ENCODE measurements around the gene GABRA6.

GABRA6 gene

GRCh38 chr5:161697001-161697400 is 11.5 kb downstream of the GABRA6 start:
- TF ChIP-seq EZH2phosphoT487 (IDR thresholded peaks at IDR 0.05; ENCODE audit: low read length) (no peak), CTCF (IDR thresholded peaks at IDR 0.05; ENCODE audit: low read length) (no peak), EZH2 (optimal IDR thresholded peaks at IDR 0.05; ENCODE audit: low read depth, low read length) (no peak)
- H3K4me2 ChIP-seq (ENCODE audit: low read depth, low read length), result no peak overlapping the region

GRCh38 chr5:161700065-161700464 is 14.5 kb downstream of the GABRA6 start:
- TF ChIP-seq EZH2 (optimal IDR thresholded peaks at IDR 0.05; ENCODE audit: low read depth, low read length) (no peak), EZH2phosphoT487 (IDR thresholded peaks at IDR 0.05; ENCODE audit: low read length) (no peak), CTCF (IDR thresholded peaks at IDR 0.05; ENCODE audit: low read length) (no peak)
- H3K4me2 ChIP-seq (ENCODE audit: low read depth, low read length), result no peak overlapping the region

More at GRCh38 chr5:161697001-161697400, 11.5 kb downstream of the GABRA6 start:
- Histone ChIP-seq H2AFZ (ENCODE audit: low read length) (no peak overlapping the region), H3K27ac (ENCODE audit: low read length) (no peak overlapping the region), H3K4me3 (ENCODE audit: low read length) (no peak overlapping the region), H4K20me1 (ENCODE audit: insufficient read depth, low read length) (no peaks in the 10 kb centered on the region), H3F3A (ENCODE audit: insufficient read depth, low read length) (no peaks in the 10 kb centered on the region), H3K9ac (ENCODE audit: low read length) (no peak overlapping the region), H3K9me3 (replicated peaks; ENCODE audit: insufficient read depth, low read length) (no peaks in the 10 kb centered on the region), H3K27me3 (replicated peaks; ENCODE audit: insufficient read depth, low read length) (no peaks in the 10 kb centered on the region), H3K9me2 (replicated peaks; ENCODE audit: insufficient read depth, low read length) (no peaks in the 10 kb centered on the region), H3K4me1 (ENCODE audit: low read length) (no peaks in the 10 kb centered on the region), H3K36me3 (replicated peaks; ENCODE audit: insufficient read depth, low read length) (no peaks in the 10 kb centered on the region), H3K79me2 (ENCODE audit: low read length) (no peaks in the 10 kb centered on the region)
- no peak for DNase-seq

GRCh38 chr5:161703528-161703927 is 18.0 kb downstream of the GABRA6 start:
- no peaks in the 10 kb centered on the region for H4K20me1 ChIP-seq (ENCODE audit: insufficient read depth, low read length)
- H2AFZ ChIP-seq (ENCODE audit: low read length), result no peak overlapping the region
- no peak for DNase-seq
- TF ChIP-seq CTCF (IDR thresholded peaks at IDR 0.05; ENCODE audit: low read length), result no peak
- no peak for TF ChIP-seq EZH2 (optimal IDR thresholded peaks at IDR 0.05; ENCODE audit: low read depth, low read length)
- H3K9me2 ChIP-seq (replicated peaks; ENCODE audit: insufficient read depth, low read length), result no peaks in the 10 kb centered on the region
- no peak overlapping the region for H3K27ac ChIP-seq (ENCODE audit: low read length)
- H3K79me2 ChIP-seq (ENCODE audit: low read length), result no peaks in the 10 kb centered on the region
- H3K9me3 ChIP-seq (replicated peaks; ENCODE audit: insufficient read depth, low read length), result no peaks in the 10 kb centered on the region
- no peaks in the 10 kb centered on the region for H3K36me3 ChIP-seq (replicated peaks; ENCODE audit: insufficient read depth, low read length)
- H3K27me3 ChIP-seq (replicated peaks; ENCODE audit: insufficient read depth, low read length), result no peaks in the 10 kb centered on the region
- no peaks in the 10 kb centered on the region for H3F3A ChIP-seq (ENCODE audit: insufficient read depth, low read length)
- H3K4me2 ChIP-seq (ENCODE audit: low read depth, low read length), result no peak overlapping the region
- H3K4me1 ChIP-seq (ENCODE audit: low read length), result no peaks in the 10 kb centered on the region; the same call in 1 of the 2 replicates
- H3K4me3 ChIP-seq (ENCODE audit: low read length), result no peak overlapping the region
- no peak overlapping the region for H3K9ac ChIP-seq (ENCODE audit: low read length)

More at GRCh38 chr5:161700065-161700464, 14.5 kb downstream of the GABRA6 start:
- H3K9me2 ChIP-seq (replicated peaks; ENCODE audit: insufficient read depth, low read length), result no peaks in the 10 kb centered on the region
- no peak overlapping the region for H2AFZ ChIP-seq (ENCODE audit: low read length)
- no peak overlapping the region for H3K27ac ChIP-seq (ENCODE audit: low read length)
- no peaks in the 10 kb centered on the region for H3K36me3 ChIP-seq (replicated peaks; ENCODE audit: insufficient read depth, low read length)
- H3K4me3 ChIP-seq (ENCODE audit: low read length), result no peak overlapping the region
- no peaks in the 10 kb centered on the region for H3K27me3 ChIP-seq (replicated peaks; ENCODE audit: insufficient read depth, low read length)
- no peaks in the 10 kb centered on the region for H3K79me2 ChIP-seq (ENCODE audit: low read length)
- no peaks in the 10 kb centered on the region for H3K9me3 ChIP-seq (replicated peaks; ENCODE audit: insufficient read depth, low read length)
- H3K9ac ChIP-seq (ENCODE audit: low read length), result no peak overlapping the region
- no peaks in the 10 kb centered on the region for H4K20me1 ChIP-seq (ENCODE audit: insufficient read depth, low read length)
- no peaks in the 10 kb centered on the region for H3F3A ChIP-seq (ENCODE audit: insufficient read depth, low read length)
- no peak for DNase-seq
- H3K4me1 ChIP-seq (ENCODE audit: low read length), result no peaks in the 10 kb centered on the region

All from MM.1S (cell line).